ENCODE data around the gene NR1H2.

GRCh38 chr19:50340331-50340730, 35.9 kb upstream of the NR1H2 start:
- no peak for TF ChIP-seq CTCF (IDR thresholded peaks at IDR 0.05)
- no peak for TF ChIP-seq POLR2A (IDR thresholded peaks at IDR 0.05)

Data from tibial nerve (tissue), 3 donors.